Breast epithelium (tissue), 4 donors: ENCODE data around the gene SPATC1L. TPM values are rescaled to one million over a fixed set of nuclear protein-coding genes. Genes with fewer than 3 reads are reported as not detected.
"Not testable (repeated sequence)": the region's sequence is repeated elsewhere in the genome, so short reads cannot be mapped to it uniquely, and the experiment has no call there.

Source experiments
- DNase-seq, 2 donors: peaks; one replicate each; pipeline ENCODE4 v3.0.0-alpha.2; 2019; ENCODE audit warnings: low spot score in 2 of 2
- H3K27ac ChIP-seq, 2 donors: fragments of 200-600 bp; sonication (generic) in 1 of 2; one replicate each; pipeline ENCODE4 v1.5.1; 2016 to 2019; ENCODE audit warnings: mild to moderate bottlenecking in 1 of 2
- H3K27me3 ChIP-seq, 2 donors: fragments of 200-600 bp; sonication (generic) in 1 of 2; one replicate each; pipeline versions ENCODE4 v1.5.1 to v1.6.0; 2017 to 2019; ENCODE audit warnings: control low read depth in 1 of 2, mild to moderate bottlenecking in 1 of 2
- H3K36me3 ChIP-seq: fragments of 200-600 bp; one replicate; pipeline ENCODE4 v1.5.1; 2019
- H3K4me1 ChIP-seq, 2 donors: fragments of 200-600 bp; sonication (generic); one replicate each; pipeline ENCODE4 v1.5.1; 2016 to 2019; ENCODE audit warnings: control low read depth in 1 of 2
- H3K4me3 ChIP-seq, 3 donors: fragments of 200-600 bp; sonication (generic); 1 replicate in 2 of 3; 2 replicates in 1 of 3; pipeline ENCODE4 v1.5.1; 2016 to 2019; ENCODE audit warnings: mild to moderate bottlenecking in 3 of 3, moderate library complexity in 2 of 3
- H3K9me3 ChIP-seq, 2 donors: fragments of 200-600 bp; sonication (generic) in 1 of 2; one replicate each; pipeline ENCODE4 v1.5.1; 2016 to 2019; ENCODE audit warnings: control low read depth in 1 of 2
- POLR2A ChIP-seq: fragments of 450-650 bp; IDR thresholded peaks from one replicate; pipeline ENCODE4 v1.6.1; 2016; ENCODE audit warnings: antibody characterized with exemption, mild to moderate bottlenecking, moderate library complexity
- POLR2AphosphoS5 ChIP-seq, 3 donors: sonication (generic); formaldehyde crosslinking; IDR thresholded peaks; one replicate each; pipeline ENCODE4 v1.6.1; 2017; ENCODE audit warnings: antibody characterized with exemption in 3 of 3
- intact Hi-C: fragments of 100-400 bp; cut with DNase I; formaldehyde crosslinking; loops from one replicate; pipeline ENCODE4 v1.15.1; 2023; ENCODE audit warnings: low total_unique reads
- total RNA-seq, 3 donors: library from RNA; depleted of rRNA; stranded (reverse); fragments of >200 nt; gene quantifications; one replicate each; pipeline ENCODE4 v1.1.0, GENCODE V29; 2016
- TF ChIP-seq, protein P1 (sequence below), 3 donors: fragments of 450-650 bp; IDR thresholded peaks; one replicate each; pipeline ENCODE4 v1.5.1; 2016 to 2017; ENCODE audit warnings: antibody characterized with exemption in 3 of 3, mild to moderate bottlenecking in 3 of 3, moderate library complexity in 3 of 3

The SPATC1L gene
- total RNA-seq, 3 donors from 2014 or later = 1.6 to 7.0 (median 6.2) TPM

DNA sequence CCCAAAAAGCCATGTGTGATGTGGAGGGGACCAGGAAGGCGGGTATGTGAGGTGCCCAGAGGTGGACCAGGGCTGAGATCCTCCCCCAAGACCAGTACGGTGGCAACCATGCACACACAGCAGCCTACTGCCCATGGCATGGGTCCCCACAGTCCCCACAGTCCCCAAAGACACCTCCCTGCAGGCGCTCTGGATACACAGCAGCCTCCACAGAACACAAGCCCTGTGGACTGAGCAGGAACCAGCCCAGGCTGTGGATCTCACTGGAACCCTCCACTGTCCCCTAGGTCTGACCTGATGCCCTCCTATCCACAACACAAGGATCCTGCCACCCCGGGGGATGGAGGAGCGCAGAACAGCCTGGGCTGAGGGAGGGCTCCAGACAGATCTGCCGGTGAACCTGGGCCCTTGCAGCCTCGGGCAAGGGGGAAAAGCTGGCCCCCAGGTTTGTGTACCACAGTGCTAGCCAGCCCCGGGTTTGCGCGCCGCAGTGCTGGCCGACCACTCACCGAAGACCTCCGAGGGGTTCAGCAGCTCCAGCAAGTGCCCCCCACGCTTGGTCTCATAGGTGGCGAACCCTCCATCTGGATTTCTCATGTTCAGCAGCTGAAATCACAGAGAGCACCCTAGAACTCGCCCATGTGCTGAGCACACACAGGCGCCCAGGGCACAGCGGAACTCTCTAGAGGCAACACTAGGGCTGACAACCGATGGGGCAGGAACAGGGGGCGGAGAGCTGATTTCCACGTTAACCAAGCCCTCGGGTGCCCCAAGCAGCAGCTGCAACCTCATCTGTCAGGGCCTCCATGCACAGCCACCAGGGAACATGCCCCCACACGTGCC, 22.1 kb upstream of the SPATC1L start:
- no peak for DNase-seq
- no peak overlapping the region for H3K27ac ChIP-seq
- H3K4me1 ChIP-seq = no peaks in the 10 kb centered on the region
- H3K9me3 ChIP-seq = no peaks in the 10 kb centered on the region
- H3K27me3 ChIP-seq = no peaks in the 10 kb centered on the region
- TF ChIP-seq POLR2AphosphoS5 (IDR thresholded peaks at IDR 0.05) = no peak
- no peak for TF ChIP-seq POLR2A
- TF ChIP-seq, protein P1, sequence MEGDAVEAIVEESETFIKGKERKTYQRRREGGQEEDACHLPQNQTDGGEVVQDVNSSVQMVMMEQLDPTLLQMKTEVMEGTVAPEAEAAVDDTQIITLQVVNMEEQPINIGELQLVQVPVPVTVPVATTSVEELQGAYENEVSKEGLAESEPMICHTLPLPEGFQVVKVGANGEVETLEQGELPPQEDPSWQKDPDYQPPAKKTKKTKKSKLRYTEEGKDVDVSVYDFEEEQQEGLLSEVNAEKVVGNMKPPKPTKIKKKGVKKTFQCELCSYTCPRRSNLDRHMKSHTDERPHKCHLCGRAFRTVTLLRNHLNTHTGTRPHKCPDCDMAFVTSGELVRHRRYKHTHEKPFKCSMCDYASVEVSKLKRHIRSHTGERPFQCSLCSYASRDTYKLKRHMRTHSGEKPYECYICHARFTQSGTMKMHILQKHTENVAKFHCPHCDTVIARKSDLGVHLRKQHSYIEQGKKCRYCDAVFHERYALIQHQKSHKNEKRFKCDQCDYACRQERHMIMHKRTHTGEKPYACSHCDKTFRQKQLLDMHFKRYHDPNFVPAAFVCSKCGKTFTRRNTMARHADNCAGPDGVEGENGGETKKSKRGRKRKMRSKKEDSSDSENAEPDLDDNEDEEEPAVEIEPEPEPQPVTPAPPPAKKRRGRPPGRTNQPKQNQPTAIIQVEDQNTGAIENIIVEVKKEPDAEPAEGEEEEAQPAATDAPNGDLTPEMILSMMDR (IDR thresholded peaks at IDR 0.05) = no peak
- no peak overlapping the region for H3K4me3 ChIP-seq
- intact Hi-C loops = no loop called here
- peaks cover 11% of the 10 kb centered on the region for H3K36me3 ChIP-seq

DNA sequence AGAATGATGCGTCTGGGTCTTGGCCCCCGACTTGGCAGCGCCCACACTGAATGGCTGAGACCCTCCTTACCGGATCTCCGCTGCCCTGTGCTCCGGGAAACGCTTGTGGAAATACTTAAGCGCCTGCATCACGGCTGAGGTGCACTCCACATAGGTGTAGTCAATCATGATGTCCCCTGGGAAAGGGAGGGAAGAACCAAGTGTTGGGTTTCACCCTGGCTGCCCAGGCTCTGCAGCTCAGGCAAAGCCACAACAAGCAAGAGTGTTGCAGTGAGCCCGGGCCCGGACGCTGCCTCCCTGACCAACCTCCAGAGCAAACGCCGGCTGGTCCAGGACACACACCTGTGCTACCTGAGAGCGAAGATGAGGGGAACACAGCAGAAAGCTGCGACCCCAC, 21.5 kb upstream of the SPATC1L start:
- intact Hi-C loops = no loop called here
- no peak for DNase-seq
- peaks cover 11% of the 10 kb centered on the region for H3K36me3 ChIP-seq

DNA sequence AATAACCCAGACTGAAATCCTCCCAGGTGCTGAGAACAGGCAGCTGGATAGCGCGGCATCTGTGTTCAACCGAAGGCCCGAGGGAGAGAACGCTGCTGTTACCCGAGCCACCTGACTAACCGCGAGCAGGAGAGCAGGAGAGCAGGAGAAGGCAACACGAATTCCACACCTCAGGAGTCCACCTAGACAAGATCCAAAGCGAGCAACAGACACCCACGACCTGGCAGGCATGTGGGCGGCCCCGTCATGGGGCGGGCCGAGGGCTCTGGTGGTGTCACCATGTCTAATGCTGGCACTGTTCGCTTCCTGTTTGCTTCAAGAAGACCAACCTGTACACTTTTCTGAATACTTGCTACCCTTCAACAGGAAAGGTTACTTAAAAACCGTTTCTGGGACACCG, 20.9 kb upstream of the SPATC1L start:
- Histone ChIP-seq H3K27ac (no peak overlapping the region), H3K4me1 (no peaks in the 10 kb centered on the region), H3K36me3 (peaks cover 11% of the 10 kb centered on the region), H3K27me3 (no peaks in the 10 kb centered on the region), H3K9me3 (no peaks in the 10 kb centered on the region), H3K4me3 (no peak overlapping the region)
- DNase-seq = no peak
- TF ChIP-seq, protein P1 (IDR thresholded peaks at IDR 0.05) = no peak
- TF ChIP-seq POLR2A (no peak), POLR2AphosphoS5 (IDR thresholded peaks at IDR 0.05) (no peak)
- intact Hi-C loops = no loop called here

More for the DNA sequence above, 21.5 kb upstream of the SPATC1L start:
- Histone ChIP-seq H3K4me1 (no peaks in the 10 kb centered on the region), H3K27ac (no peak overlapping the region), H3K4me3 (no peak overlapping the region), H3K27me3 (no peaks in the 10 kb centered on the region), H3K9me3 (no peaks in the 10 kb centered on the region)
- TF ChIP-seq, protein P1 (IDR thresholded peaks at IDR 0.05) = no peak
- no peak for TF ChIP-seq POLR2A
- no peak for TF ChIP-seq POLR2AphosphoS5 (IDR thresholded peaks at IDR 0.05)

DNA sequence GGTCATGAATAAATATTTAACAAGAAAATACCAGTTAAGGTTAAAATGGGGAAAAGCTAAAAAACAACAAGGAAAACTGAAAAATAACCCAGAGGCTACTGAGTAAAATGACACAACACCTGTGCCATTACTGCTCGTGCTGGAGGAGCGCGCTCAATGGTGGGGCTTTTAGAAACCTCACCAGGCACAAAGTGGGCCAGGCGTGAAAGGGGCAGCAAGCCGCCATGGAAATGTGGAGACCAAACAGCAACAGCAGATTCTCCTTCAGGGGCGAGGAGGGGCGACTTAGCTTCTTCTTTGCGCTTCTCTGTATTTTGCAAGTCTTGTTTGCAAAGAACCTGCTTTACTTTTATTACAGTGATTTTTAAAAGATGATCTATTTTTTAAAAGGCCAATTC, 18.9 kb upstream of the SPATC1L start:
- Histone ChIP-seq H3K27ac (no peak overlapping the region), H3K27me3 (no peaks in the 10 kb centered on the region), H3K9me3 (no peaks in the 10 kb centered on the region), H3K4me1 (no peaks in the 10 kb centered on the region), H3K36me3 (peaks cover 11% of the 10 kb centered on the region), H3K4me3 (no peak overlapping the region)
- no peak for DNase-seq
- intact Hi-C loops = no loop called here
- no peak for TF ChIP-seq POLR2AphosphoS5 (IDR thresholded peaks at IDR 0.05)
- TF ChIP-seq POLR2A = no peak
- TF ChIP-seq, protein P1 (IDR thresholded peaks at IDR 0.05) = no peak

DNA sequence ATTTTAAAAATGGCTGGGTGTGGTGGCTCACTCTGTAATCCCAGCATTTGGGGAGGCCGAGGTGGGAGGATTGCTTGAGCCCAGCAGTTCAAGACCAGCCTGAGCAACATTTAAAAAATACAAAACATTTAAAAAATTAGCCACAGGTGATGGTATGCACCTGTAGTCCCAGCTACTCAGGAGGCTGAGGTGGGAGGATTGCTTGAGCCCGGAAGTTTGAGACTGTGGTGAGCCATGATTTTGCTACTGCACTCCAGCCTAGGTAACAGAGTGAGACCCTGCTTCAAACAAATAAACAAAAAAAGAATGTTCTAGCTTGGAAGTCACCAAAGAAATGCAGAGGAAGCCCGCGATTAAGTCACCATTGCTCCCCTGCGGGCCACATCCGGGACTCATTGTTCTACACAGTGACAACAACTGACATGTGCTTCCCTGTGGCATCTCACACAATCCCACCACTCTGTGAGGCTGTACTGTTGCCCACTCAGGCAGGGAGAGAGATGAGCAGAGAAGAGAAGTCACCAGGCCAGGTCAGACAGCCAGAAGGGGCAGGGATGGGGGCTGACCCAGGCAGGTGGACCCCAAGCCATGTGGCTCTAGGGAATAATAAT, 18.4 kb upstream of the SPATC1L start:
- TF ChIP-seq POLR2A = no peak
- TF ChIP-seq, protein P1 (IDR thresholded peaks at IDR 0.05) = no peak
- no peak for TF ChIP-seq POLR2AphosphoS5 (IDR thresholded peaks at IDR 0.05)
- Histone ChIP-seq H3K27ac (no peak overlapping the region), H3K36me3 (peaks cover 10% of the 10 kb centered on the region), H3K4me3 (no peak overlapping the region), H3K4me1 (no peaks in the 10 kb centered on the region), H3K27me3 (no peaks in the 10 kb centered on the region), H3K9me3 (no peaks in the 10 kb centered on the region)
- intact Hi-C loops = no loop called here
- DNase-seq = no peak

DNA sequence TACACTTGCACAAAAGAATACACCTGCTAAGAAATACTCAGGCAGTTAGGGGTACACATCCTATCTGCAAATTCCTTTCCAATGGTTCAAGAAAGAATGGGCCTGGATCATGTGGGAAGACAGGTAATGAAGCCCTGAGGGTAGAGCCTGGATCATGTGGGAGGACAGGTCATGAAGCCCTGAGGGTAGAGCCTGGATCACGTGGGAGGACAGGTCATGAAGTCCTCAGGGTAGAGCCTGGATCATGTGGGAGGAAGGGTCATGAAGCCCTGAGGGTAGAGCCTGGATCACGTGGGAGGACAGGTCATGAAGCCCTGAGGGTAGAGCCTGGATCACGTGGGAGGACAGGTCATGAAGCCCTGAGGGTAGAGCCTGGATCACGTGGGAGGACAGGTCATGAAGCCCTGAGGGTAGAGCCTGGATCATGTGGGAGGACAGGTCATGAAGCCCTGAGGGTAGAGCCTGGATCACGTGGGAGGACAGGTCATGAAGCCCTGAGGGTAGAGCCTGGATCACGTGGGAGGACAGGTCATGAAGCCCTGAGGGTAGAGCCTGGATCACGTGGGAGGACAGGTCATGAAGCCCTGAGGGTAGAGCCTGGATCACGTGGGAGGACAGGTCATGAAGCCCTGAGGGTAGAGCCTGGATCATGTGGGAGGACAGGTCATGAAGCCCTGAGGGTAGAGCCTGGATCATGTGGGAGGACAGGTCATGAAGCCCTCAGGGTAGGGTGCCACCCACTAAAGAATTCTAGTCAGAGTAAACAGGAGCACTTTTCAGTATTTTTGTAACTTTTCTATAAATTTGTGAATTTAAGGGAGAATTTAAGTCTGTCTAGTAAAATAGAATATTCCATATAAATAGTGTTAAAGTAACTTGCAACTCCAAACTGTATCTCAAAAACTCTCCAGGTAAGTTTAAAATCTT, 16.9 kb upstream of the SPATC1L start:
- H3K27ac ChIP-seq, H3K36me3 ChIP-seq, H3K4me3 ChIP-seq, H3K27me3 ChIP-seq, H3K4me1 ChIP-seq, intact Hi-C loops, H3K9me3 ChIP-seq: not testable (repeated sequence)
- DNase-seq = peak in 1 of 2 donors; percentile 28
